Superior temporal gyrus (tissue), 1 donor: ENCODE data around the gene SETD2.

Experiments used
- DNase-seq: peaks from one replicate; pipeline ENCODE4 v3.0.0-alpha.2; 2016; ENCODE audit errors: extremely low spot score

SETD2 gene

DNA sequence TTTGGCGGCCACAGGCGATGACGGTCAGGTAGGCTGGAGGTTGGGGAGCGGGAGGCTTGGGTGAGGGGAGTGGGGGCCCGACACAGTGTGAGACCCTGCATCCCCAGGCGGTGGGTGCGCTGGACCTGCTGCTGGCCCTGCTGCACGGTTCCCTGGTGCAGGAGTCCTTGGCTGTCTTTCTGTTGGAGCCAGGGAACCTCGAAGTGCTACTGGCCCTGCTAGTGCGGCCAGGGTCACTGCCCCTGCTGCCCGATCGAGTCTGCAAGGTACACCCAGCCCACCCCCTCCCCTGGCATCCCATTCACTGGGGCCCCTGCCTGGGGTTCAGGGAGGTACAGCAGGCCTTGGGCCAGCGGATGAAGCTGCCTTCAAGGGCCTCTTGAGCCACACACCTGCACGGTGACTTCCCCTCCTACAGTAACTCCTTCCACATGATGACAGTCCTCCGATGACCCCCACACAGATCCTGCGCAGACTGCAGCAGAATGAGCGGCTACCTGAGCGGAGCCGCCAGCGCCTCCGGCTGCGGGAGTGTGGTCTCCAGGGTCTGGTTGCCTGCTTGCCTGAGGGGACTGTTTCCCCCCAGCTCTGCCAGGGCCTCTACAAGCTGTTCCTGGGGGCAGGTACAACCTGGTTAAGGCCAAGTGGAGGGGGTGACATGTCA lies 164.9 kb downstream of the SETD2 start:
- no peak for DNase-seq

DNA sequence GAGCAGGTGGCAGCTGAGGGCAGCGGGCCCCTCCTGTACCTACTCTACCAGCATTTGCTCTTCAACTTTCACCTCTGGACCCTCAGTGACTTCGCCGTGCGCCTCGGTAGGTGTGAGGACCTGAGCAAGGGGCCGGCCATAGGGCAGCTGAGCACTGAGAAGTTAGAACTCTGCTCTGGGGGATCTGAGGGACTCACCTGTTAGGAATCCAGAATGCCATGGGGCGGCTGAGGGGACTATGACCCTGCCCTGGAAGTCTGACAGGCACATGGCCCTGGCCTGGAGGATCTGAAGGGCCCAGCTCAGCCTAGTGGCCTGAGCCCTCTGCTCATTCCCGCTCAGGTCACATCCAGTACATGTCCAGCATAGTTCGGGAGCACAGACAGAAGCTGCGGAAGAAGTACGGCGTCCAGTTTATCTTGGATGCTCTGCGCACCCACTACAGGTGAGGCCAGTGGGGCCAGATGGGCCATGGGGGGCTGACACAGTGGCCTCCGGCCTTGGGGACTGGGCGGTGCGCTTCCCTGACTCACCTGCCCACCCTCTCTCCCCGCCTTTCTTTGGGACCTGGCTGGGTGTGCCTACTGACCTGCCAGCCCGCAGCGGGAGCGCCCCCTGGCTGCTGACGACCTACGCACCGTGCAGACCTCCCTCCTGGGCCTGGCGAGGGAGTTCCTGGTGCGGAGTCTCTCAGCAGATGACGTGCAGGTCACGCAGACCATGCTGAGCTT lies 165.6 kb downstream of the SETD2 start:
- no peak for DNase-seq

DNA sequence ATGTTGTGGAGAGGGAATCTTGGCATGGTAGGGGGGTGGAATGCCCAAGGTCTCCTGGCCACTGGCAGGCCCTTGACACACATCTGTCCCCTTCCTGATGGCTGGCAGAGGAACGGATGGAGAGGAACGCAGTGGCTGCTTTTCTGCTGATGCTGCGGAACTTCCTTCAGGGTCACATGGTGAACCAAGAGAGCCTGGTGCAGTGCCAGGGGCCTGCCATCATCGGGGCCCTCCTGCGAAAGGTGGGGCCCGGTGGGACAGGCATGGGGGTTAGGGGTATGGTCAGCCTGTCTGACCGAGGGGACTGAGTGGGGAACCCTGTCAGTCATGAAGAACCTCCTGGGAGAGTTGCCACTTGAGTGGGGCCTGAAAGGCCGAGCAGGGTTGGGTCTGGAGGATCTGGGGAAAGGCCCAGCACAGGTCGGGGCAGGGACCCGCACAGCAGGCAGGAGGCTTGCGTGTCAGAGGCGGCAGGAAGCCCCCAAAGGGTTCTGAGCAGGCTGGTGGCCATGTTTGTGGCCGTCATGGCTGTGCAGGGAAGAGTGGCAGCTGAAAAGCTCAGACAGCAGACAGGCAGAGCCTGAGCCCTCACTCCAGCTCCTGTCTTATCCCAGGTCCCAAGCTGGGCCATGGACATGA lies 166.3 kb downstream of the SETD2 start:
- DNase-seq: no peak

DNA sequence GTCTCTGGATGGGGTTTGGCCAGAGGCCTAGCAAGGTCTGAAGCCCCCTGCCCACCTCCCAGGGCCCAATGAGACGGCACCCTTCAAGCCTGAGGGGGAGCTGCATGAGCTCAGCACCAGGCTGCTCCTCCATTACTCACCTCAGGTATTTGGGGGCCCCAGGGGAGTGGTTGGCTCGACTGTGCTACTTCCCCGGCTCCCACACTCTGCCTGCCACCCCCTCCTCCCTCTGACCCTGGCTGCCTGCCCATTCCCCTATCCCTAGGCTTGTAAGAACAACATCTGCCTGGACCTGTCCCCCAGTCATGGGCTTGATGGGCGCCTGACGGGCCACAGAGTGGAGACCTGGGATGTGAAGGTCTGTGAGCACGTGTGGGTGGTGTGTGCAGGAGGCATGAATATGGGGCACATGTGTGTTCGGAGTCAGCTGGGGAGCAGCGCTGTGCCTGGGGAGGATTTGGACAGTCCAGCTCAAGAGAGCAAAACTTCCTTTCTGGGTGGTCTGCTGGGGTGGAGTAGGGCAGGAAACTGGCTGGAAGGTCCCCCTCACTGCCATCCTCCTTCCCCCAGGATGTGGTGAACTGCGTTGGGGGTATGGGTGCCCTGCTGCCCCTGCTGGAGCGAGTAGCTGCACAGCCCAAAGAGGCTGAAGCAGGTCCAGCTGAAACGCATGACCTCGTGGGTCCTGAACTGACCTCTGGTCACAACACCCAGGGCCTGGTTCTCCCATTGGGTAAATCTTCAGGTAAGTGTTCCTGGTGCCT lies 167.0 kb downstream of the SETD2 start:
- no peak for DNase-seq

DNA sequence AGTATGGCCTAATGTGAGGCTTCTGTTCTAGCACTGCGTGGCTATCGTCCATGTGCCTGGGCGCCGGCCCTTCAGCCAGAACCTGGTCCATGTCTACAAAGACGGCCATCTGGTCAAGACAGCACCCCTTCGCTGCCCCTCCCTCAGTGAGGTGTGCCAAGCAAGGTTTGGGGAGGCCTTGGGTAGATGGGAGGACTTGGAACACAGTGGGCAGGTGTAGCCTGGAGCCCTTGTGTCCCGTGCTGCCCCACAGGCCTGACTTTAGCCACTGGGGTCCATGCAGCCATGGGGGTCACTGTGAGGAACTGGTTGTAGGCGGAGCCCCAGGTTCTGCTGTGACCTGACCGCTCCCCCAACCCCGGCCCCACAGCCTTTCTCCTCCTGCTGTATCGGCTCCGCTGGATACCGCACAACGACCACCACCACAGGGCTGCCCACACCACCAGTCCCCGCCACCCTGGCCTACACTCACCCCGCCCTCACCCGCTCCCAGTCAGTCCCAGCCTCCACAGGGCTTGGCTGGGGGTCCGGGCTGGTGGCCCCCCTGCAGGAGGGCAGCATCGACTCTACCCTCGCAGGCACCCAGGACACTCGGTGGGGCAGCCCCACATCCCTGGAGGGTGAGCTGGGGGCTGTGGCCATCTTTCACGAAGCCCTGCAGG lies 167.9 kb downstream of the SETD2 start:
- no peak for DNase-seq

DNA sequence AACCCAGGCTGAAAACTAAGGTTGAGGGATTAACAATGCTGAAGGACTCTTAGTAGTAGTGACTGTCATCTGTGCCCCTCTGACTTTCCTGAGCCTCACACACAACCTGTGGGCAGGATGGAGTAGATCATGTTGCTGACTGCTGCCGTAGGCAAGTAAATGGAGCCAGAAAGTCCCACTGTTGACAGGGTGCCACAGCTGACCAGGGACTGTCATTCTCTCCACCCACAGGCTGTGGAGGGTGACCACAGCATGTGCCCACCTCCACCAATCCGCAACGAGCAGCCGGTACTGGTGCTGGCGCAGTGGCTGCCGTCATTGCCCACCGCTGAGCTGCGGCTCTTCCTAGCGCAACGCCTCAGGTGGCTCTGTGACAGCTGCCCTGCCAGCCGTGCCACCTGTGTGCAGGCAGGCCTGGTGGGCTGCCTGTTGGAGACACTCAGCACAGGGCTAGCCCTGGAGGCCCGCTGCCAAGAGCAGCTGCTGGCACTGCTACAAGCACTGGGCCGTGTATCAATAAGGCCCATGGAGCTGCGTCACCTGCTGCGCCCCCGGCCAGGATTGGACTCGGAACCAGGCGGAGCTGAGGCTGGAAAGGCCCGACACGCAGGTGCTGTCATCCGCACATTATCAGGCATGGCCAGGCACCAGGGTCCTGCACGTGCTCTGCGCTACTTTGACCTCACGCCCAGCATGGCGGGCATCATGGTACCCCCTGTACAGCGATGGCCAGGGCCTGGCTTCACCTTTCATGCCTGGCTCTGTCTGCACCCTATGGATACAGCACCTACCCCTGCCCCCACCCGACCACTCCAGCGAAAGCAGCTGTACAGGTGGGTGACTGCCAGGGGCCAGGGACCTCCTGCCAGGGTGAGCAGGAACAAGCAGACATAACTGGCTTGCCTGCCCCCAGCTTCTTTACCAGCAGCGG lies 168.8 kb downstream of the SETD2 start:
- no peak for DNase-seq

DNA sequence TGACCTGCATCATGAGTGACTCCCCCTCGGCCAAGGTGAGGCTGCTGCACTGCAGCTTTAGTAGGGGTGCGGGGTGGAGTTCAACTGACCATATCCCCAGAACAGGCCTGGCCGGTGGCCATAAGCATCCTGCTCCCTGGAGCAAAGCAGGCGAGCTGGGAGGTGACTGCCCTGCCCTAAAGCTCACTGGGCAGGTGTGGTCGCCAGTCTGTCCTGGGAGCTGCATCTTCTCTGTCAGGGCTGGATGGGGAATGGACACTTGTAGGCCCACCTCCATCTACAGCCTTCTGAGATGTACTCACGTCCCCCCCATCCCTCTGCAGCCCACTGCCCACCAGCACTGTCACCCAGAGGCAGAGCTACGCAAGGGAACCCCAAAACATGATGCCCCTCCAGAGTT lies 169.9 kb downstream of the SETD2 start:
- DNase-seq: no peak

DNA sequence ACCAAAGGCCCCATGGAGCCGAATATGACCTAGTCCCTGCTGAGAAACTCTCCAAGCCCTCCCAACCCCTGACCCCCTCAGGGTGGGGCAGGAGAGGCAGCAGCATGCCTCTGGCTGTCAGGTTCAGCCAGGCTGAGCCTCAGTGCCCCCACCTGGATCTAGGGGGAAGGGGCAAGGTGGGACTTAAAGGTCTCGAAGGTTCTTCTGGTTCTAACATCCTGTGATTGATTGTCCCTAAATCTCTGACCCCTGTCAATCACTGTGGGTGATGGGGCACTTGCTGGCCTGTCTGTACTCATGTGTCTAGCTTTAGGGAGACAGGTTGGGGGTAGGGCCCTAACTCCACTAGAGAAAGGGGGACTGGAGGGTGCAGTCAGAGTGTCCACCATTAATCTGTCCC lies 170.6 kb downstream of the SETD2 start:
- DNase-seq: no peak

DNA sequence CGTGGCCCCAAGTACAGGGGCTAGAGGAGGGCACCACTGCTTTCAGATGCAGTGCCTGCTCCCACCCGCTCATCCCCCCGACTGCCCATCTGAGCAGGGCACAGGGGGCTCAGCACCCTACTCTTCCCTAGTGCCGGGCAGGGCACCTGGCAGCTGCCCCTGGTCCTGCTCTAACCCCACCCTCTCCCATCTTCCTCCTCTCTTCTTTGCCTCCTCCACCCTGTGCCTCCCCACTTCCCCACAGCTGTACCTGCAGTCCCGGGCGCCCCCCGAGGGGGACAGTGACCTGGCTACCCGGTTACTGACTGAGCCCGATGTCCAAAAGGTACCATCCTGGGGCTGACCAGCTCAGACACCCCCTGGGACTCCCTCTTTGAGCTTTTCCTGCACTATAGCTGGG lies 171.7 kb downstream of the SETD2 start:
- no peak for DNase-seq

DNA sequence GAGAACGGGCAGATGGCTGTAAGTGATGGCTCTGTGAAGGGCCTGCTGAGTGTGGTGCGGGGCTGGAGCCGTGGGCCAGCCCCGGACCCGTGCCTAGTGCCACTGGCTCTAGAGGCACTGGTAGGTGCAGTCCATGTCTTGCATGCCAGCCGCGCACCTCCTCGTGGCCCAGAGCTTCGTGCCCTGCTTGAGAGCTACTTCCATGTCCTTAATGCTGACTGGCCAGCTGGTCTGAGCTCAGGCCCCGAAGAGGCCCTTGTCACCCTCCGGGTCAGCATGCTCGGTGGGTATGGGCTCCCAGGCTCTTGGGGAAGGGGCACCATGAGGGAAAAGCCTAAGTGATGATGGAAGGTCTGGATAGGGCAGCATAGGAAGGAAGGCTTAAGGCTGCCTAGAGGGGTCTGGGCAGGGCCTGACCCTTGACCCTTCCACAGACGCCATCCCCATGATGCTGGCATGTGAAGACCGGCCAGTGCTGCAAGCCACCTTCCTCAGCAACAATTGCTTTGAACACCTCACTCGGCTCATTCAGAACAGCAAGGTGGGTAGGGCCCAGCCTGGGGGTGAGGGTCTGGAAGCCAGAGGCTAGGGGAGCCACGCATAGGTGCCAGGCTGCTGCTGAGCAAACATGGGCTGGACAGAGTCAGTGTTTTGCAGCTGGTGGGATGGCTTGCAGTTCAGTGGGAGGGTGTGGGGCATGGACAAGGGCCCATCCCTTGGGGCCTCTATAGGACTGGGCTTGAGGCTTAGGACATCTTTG lies 172.3 kb downstream of the SETD2 start:
- no peak for DNase-seq

DNA sequence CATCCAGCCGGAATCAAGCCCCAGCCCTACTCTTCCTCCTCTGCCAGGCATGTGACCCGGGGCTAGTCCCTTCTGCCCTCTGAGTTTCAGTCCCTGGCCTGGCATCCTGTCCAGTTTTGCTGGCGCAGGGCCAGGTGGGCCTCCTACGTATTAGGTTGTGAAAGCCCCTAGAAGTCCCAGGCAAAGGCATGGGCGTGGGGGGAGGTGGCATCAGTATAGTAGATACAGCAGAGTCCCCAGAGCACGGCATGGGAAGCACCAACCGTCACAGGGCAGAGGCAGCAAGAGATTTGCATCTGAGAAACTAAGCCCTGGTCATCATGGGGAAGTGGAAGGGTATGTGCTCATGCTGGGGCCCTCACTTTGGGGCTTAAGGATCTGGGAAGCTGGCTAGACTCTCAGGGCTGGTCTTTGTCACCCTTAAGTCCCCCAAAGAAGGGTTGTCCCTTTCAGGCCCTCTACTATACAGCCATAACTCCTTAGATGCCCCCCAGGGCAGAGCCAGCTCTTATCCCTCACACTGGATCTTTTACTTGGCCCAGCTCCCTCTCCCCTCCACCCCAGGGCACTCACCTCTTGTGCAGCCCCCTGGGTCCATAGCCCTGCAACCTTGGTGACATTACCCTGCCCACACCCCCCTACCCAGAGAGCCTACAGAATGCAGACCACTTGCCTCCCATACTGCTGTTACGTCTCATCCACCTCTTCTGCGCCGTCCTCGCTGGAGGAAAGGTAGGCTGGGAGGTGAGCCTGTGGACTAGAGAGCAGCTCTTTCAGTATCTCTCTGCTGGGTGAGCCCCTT lies 173.1 kb downstream of the SETD2 start:
- no peak for DNase-seq

DNA sequence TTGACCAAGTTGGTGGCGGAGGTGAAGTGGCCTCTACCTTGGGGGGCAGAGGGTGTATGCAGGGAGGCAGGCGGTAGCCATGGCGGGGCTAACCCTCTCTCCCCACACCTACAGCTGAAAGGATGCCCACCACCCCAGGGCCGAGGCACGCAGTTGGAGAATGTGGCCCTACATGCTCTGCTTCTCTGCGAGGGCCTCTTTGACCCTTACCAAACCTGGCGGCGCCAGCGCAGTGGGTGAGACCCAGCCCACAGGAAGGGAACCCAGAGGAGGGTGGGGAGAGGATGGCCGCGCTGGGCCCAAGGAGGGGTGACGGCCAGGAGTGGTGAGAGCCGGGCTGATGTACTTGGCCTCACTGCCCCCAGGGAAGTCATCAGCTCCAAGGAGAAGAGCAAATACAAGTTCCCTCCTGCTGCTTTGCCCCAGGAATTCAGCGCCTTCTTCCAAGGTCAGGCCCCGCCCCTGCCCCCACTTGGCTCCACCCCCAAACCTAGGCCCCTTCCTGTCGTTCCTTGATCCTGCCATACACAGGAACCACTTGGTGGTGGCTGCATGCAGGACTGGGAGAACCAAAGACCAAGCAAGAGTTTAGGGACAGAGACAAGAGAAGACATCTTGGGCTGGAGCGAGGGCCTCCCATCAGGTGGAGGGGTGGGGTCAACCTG lies 174.6 kb downstream of the SETD2 start:
- no peak for DNase-seq

DNA sequence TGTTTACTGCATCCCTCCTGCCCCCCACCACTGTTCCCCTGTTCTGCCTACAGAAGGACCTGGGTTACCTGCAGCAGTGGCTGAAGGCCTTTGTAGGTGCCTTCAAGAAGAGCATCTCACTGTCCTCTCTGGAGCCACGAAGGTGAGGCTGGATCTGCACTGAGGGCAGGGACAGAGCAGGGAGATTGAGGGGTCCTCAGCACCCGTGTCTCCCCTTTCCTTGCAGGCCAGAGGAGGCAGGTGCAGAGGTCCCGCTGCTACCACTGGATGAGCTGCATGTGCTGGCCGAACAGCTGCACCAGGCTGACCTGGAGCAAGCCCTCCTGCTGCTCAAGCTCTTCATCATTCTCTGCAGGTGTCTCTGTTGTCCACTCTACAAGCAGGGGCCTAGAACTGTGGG lies 175.3 kb downstream of the SETD2 start:
- DNase-seq: no peak

DNA sequence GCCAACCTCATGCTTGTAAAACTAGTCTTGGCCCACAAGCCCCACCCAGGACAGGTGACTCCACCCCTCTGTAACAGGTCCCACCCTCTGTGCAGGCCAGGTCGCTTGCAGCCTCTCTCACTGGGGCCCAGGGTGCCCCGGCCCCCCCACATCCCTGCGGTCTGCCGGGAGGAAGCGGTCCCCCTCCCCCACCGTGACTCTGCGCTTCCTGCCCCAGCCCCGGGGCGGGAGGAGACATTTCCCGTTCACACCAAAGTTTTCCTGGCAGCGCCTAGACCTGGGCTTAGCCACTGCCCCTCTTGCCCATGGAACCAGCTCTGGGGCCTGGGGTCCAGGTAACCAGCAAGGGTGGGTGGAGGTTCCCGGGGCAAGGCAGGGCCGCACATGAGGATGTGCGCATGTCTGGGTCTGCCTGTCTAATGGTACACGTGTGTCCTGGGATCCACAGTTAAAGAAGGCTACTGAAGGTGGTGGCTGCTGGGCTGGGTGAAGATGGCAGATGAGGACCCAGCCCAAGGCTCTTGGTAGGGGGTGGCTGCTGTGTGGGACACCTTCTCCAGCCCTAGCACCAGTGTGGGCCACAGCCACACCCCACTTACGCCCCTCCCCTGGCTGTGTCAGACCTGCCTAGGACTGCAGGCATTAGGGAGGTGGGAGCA lies 176.0 kb downstream of the SETD2 start:
- DNase-seq: no peak

DNA sequence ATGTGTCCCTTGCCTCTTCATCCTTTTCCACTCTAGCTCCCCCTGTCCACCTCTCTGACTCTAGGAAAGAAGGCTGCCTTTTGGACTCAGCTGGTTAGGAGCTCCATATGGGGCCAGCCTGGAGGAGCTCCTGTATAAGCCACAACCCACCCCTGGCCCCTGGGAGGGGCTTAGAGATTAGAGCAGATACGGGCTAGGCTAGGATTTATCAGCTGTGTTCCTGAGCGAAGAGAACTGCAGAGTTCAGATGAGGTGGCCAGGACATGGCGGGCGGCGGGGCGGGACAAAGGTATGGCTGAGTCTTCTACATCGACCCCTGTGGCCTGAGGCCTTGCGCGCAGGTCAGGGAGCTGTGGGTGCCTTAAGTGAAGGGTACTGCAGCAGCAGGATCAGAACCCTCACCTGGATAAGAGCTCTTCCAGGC lies 176.6 kb downstream of the SETD2 start:
- DNase-seq: no peak

DNA sequence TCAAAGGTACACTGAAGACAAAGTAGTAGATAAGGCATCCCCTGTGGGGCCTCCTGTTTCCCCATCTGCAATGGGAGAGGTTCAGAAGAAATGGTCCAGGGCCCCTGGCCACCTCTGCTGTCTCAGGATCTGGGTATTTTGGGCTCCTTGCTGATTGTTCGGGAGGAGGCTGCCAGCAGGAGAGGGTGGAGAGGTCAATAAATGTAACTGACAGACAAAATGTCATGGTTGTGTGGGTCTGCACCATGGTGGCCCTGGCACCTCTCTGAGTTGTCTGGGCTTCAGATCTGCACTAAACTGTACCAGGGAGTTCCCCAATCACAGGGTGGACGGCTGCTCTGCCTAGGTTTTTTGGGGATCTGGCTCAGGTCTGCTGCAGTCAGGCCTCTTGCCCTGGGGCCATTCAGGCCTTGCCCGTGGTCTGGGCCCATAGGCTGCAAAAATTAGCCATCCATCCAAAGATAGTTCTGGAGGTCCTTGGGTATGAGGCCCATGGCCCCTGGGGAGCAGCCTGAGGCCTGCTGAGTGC lies 177.1 kb downstream of the SETD2 start:
- no peak for DNase-seq

DNA sequence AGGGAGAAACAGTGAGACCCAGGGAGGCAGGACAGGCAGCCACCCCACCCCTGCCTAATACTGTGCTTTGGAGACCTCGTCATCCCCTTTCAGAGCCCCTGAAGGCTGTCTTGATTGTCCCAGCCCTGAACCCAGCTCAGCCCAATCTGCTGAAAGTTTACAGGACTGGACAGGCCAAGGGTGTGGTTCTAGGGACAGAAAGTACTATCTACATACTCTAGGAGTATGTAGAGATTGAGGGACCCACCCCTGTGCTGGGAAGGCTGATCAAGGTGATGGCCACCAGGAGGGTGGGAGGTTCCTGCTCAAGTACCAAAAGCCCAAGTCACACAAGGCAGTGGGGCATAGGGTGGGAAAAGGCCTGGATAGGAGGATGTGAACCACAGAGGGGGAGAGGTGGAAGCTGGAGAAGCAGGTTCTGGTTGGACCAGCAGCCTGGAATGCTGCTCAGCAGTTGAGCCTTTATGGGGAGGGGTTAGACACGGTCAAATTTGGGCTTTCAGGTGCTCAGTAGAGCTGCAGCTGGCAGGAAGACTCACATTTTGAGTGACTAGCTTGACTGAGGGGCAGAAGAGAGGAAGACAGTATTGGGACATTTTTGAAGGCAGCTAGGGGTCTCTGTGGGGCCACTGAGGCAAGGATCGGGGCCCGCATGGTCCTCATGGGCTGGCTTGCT lies 177.7 kb downstream of the SETD2 start:
- DNase-seq: no peak
